Effector CD8-positive, alpha-beta T cell (primary cell): Measurements from ENCODE around the gene LRRC23.
A peak's percentile ranks its signal among the peaks of the same experiment; 100 is the strongest.
"Not testable (repeated sequence)": the region's sequence is repeated elsewhere in the genome, so short reads cannot be mapped to it uniquely, and the experiment has no call there.

ENCODE experiments used
- DNase-seq: peaks from one replicate; lab custom pipeline; 2025; lab: John Stamatoyannopoulos, UW

Gene LRRC23

GRCh38 chr12:6902448-6902847 lies 2.2 kb upstream of the LRRC23 start:
- DNase-seq = no peak

- DNase-seq = no peak
These were observed 900 bp upstream of the LRRC23 start for GRCh38 chr12:6903722-6904121.

- DNase-seq = no peak
These were observed 905 bp downstream of the LRRC23 start for GRCh38 chr12:6905414-6906040.

GRCh38 chr12:6908141-6908540 lies 3.5 kb downstream of the LRRC23 start:
- not testable (repeated sequence) for DNase-seq

- no peak for DNase-seq
These were observed 5.0 kb downstream of the LRRC23 start for GRCh38 chr12:6909421-6910145.

GRCh38 chr12:6912164-6912935 lies 7.7 kb downstream of the LRRC23 start:
- DNase-seq = no peak

GRCh38 chr12:6914246-6914946 lies 9.8 kb downstream of the LRRC23 start, which contains the start of gene ENO2:
TSS of gene ENO2 (plus strand) at chr12:6914580. CDS start at chr12:6915833, 1,253 bp downstream.
- DNase-seq = peak; percentile 68

- no peak for DNase-seq
These were observed 10.5 kb downstream of the LRRC23 start for GRCh38 chr12:6914947-6915788.

GRCh38 chr12:6915789-6916285 lies 11.2 kb downstream of the LRRC23 start:
- no peak for DNase-seq

GRCh38 chr12:6916426-6917200 lies 12.0 kb downstream of the LRRC23 start:
- DNase-seq = no peak

- DNase-seq = no peak
These were observed 13.0 kb downstream of the LRRC23 start for GRCh38 chr12:6917491-6918231.

GRCh38 chr12:6919588-6919987 lies 15.0 kb downstream of the LRRC23 start:
- no peak for DNase-seq

- DNase-seq = no peak
These were observed 16.9 kb downstream of the LRRC23 start for GRCh38 chr12:6921539-6921938.

- DNase-seq = no peak
These were observed 17.6 kb downstream of the LRRC23 start for GRCh38 chr12:6921996-6922946.

- no peak for DNase-seq
These were observed 18.5 kb downstream of the LRRC23 start for GRCh38 chr12:6923003-6923732.

GRCh38 chr12:6923851-6924250 lies 19.2 kb downstream of the LRRC23 start:
- no peak for DNase-seq

GRCh38 chr12:6925239-6925539 lies 20.6 kb downstream of the LRRC23 start:
- DNase-seq = no peak
